Gastrocnemius medialis (tissue), 4 donors: Measurements from ENCODE around the gene ZNF18.
"Not testable (repeated sequence)": the region's sequence is repeated elsewhere in the genome, so short reads cannot be mapped to it uniquely, and the experiment has no call there.

ENCODE experiments used
- CTCF ChIP-seq, 5 experiments: fragments of 450-650 bp in 3 of 5; fragments of 200-600 bp in 2 of 5; sonication (generic) in 2 of 5; IDR thresholded peaks in 4 of 5; conservative IDR thresholded peaks in 1 of 5; 1 replicate in 4 of 5; 2 replicates in 1 of 5; pipeline ENCODE4 v1.5.1; 2016 to 2019; ENCODE audit warnings: antibody characterized with exemption in 5 of 5, mild to moderate bottlenecking in 3 of 5, moderate library complexity in 3 of 5
- POLR2A ChIP-seq, 2 donors: fragments of 450-650 bp; IDR thresholded peaks; one replicate each; pipeline ENCODE4 v1.6.1; 2017; ENCODE audit warnings: antibody characterized with exemption in 2 of 2, mild to moderate bottlenecking in 2 of 2, moderate library complexity in 2 of 2

GRCh38 chr17:11972741-11973140 lies 24.5 kb downstream of the ZNF18 start:
- TF ChIP-seq CTCF (IDR thresholded peaks at IDR 0.05 in 4 of 5, conservative IDR thresholded peaks at IDR 0.05 in 1 of 5); POLR2A (IDR thresholded peaks at IDR 0.05): not testable (repeated sequence)
